HG03565 (cell line): Measurements from ENCODE around the gene RXRB.

Experiments used
- ATAC-seq: cut with Tn5 transposase; IDR thresholded peaks from one replicate; pipeline ENCODE4 v1.9.1; 2021; ENCODE audit warnings: mild to moderate bottlenecking, moderate library complexity; ENCODE audit not compliant: unreplicated experiment

The RXRB gene

DNA sequence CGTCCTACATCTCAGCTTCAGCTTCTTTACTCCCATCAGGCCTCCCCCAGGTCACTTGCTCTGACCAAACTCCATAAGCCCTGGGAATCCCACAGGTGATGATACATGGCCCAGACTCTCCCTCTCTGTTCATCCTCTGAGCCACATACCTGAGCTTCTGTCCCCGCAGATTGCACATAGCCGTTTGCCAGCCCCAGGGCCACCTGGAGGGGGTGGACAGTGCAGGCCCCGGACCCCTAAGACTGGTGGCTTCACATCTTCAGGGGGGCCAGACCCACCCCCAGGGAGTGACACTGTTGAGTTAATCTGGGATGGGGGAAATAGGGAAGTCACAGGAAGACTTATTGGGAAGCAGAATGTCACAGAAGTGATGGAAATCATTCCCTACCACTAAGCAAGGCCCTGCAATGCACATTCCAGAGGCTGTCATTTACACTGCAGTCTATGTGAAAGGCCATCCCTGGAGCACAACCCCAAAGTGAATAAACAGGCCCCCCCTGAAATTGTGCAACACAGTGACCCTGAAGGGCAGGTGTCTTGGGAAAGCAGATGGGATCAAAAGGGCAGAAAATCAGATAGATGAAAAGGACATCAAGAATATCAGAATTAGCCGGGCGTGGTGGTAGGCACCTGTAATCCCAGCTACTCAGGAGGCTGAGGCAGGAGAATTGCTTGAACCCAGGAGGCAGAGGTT is 2.2 kb downstream of the RXRB start:
- ATAC-seq: no peak

- no peak for ATAC-seq
These were observed 2.9 kb downstream of the RXRB start for GRCh38 chr6:33197431-33198048.

- no peak for ATAC-seq
These were observed 4.9 kb downstream of the RXRB start for GRCh38 chr6:33195304-33196165.

DNA sequence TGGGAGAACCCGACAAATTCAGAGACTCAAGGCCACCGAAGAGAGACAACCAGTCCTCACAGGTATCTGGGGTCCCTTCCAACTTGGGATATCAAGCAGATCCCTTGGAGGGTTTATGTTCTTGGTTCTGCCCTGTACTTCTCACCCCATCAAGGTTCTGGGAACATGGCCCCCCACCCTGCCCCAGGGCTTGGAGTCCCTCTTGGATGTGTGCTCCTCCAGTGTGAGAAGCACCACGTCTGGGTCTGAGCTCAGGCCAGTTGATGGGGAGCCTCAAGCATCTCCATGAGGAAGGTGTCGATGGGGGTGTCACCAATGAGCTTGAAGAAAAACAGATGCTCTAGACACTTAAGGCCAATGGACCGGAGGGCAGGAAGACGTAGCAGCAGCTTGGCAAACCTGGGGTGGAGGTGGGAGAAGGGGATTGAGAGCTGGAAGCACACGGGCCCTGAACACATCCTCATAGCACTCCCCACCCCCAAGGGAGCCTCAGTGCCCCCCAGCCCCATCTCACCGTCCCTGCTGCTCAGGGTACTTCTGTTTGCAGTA is 6.0 kb downstream of the RXRB start:
- ATAC-seq: no peak

- ATAC-seq: no peak
These were observed 6.8 kb downstream of the RXRB start for GRCh38 chr6:33193619-33194018.

DNA sequence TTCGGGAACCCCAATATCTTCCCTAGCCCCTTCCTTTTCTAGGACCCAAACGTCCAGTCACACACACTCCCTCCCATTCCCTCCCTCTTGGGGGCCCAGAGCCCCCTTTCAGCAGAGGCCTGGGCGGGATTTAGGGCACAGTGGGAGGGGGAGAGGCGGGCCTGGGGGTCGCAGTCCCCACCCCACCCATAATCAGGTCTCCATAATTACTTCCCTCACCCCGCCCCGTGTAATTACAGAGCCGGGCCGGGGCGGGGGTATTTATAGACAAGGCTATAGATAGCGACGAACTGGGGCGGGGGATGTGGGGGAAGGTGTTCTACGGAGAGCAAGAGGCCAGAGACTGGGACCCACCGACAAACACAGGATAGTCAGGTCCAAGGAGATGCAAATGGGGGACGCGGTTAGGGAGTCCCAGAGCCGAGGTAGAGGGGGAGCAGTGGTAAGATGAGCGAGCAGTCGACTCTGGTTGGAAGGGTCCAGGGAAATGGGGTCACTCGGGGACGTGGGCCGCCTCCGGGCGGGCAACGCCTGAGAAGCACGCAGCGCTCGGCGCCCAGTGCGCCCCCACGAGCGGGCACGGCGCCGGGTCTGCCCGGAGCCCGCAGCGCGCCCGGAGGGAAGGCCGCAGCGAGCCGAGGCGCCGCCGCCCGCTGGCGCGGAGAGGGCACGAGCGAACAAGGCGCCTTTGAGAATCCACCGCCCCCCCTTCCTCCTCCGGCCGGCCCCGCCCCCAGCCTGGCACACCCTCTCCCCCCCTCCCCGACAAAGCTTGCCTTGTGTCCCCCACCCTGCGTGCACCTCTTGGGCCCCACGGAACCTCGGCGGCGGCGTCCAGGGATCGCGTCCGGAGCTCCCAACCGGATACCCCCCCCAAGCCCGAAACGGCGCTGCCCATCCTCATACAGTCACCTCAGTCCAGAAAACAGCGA is 7.5 kb downstream of the RXRB start:
- ATAC-seq: no peak

GRCh38 chr6:33192105-33192646 is 8.3 kb downstream of the RXRB start, which contains the start of gene COL11A2:
COL11A2 (minus strand) TSS chr6:33192467; CDS start chr6:33192240, 227 bp downstream.
- no peak for ATAC-seq

DNA sequence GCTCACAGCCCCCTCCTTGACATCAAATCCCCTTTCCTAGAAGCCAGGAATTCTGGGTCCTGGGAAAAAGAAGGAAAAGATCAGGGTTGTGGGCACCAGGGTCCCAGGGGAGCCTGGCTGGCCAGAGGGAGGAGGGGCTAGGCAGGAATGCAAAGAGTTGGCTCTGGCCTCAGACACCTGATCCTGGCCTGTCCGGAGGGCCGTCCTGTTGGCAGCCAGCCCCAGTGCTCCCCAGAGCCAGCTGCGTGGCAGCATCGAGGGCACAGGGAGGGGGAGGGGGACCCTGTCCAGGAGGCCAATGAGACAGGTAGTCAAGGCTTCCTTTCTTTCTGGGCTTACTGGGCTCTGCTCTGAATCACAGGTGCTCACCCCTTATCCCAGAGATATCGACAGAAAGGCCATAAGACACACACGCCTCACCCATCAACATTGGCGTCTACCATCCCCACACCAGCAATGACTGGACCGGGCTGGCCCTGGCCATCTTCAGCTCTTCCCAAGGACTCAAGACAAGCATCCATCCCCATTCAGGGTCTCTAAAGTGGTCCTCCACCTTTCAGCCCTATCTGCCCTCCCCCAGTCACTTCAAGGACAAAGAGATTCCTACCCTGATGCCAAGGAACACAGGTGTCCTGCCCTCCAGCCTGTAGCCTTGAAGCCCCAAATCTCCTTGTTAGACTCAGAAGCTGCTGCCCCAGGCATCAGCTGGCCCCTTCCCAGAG is 8.9 kb downstream of the RXRB start:
- no peak for ATAC-seq

GRCh38 chr6:33190504-33191107 is 9.9 kb downstream of the RXRB start:
- ATAC-seq: no peak

DNA sequence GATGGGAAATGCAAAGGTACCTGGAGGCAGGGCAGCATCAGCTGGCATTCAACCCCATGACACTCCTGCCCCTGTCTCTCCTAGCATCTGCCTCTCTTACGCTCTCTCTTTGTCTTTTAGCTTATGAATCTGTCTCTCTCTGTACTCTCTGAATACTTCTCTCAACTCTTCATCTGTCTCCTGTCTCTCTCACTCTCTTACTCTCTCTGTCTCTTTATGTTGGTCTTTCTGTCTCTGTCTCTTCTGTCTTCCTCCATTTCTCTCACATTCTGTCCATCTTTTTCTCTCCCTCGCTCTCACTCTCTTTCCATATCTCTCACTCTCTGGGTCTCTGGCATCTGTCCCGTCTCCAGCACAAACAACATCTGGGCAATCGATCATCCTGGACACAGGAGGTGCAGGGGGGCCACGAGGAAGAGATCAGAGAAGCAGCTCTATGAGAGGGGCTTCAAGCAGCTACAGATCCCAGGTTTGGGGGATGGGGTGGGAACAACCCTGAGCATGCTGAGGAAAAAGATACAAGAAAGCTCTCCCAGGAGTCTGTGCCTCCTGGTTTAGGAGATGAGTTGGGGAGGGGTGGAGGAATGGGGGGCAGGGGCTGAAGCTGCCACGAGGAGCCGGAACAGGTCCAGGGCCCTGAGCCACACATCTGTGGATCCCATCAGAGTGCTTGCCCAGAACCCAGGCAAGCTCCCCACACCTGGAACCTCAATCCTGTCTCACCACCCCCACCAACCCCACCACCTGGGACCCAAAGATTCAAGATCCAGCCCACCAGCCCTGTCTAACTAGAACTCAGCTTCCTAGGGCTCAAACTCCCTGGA is 10.6 kb downstream of the RXRB start:
- ATAC-seq: no peak

GRCh38 chr6:33189164-33189563 is 11.3 kb downstream of the RXRB start:
- no peak for ATAC-seq

- no peak for ATAC-seq
These were observed 12.7 kb downstream of the RXRB start for GRCh38 chr6:33187809-33188208.

- ATAC-seq: no peak
These were observed 14.7 kb downstream of the RXRB start for GRCh38 chr6:33185654-33186187.

DNA sequence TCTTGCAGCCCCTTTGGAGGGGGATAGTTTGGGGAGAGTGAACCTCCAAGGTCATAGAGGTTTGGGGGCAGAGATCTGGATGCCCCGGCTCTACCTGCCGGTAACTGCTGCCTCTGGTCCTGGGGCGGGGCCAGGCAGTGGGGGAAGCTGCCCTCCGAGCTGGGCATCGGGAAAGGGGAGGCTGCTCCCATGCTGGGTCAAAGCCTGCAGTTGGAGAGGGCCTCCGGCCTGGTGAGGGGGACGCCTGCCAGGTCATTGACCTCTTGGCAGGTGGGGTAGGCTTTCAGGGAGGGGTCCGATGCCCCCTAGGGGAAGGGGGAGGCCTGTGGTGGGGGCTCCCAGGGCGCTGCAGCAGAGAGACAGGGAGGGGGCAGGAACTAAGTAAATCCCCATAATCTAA is 15.3 kb downstream of the RXRB start:
- ATAC-seq: no peak

DNA sequence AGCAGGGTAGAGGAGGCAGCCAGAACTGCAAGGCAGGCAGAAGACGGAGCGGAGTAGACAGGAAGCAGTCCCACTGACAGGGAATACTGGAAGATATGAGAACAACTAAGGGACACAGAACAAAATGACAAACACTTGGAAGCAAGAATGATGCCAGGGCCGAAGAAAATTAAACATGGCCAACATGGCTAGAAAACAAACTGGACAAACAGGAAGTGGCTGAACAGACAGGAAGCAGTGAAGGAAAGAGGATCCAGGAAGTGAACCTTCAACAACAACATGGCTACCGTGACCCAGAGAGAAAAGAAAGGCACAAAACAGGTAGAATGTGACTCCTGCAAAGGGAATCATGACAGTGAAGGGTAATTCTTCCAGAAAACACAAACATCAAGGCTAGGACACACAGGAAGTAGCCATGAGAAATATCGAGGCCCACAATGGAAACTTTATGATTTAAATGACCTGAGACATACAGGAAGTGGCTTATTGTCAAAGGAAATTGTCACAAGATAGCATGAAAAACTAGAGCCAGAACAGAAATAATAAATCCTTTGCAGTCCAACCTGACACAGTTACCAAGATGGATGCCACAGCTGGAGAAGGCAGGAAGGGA is 17.3 kb downstream of the RXRB start:
- ATAC-seq: no peak

DNA sequence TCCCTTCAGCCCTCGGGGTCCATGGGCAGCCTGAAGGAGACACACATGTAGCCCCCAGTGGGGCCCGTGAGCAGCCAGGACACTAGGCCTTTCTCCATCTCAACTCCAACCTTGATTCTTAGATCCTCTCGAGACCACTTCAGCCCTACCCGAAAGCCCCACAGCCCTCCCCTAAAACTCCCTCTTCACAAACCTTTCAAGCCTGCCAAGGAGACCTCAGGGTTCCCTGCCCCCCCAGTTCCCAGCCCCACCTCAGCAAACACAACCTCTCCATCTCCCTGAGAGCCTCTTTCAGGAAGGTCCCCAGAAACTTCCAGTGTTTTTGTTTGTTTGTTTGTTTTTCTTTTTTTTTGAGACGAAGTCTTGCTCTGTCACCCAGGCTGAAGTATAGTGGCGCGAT is 19.3 kb downstream of the RXRB start:
- ATAC-seq: no peak

GRCh38 chr6:33178755-33179475 is 21.6 kb downstream of the RXRB start:
- ATAC-seq: no peak
